Measurements from ENCODE around the gene CCNI2.

CCNI2 gene, protein sequence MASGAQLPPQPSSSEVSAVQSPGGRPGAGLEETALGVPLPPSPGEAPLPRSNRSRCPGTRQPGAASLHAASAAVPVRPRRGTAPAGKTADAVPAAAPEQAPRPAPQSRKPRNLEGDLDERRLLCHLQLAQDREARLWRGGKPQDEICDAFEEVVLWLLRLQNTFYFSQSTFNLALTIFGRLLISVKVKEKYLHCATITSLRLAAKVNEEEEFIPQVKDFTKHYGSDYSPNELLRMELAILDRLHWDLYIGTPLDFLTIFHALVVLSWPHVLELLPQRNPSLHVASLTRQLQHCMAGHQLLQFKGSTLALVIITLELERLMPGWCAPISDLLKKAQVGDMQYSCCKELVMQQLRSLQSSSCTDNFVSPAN

DNA sequence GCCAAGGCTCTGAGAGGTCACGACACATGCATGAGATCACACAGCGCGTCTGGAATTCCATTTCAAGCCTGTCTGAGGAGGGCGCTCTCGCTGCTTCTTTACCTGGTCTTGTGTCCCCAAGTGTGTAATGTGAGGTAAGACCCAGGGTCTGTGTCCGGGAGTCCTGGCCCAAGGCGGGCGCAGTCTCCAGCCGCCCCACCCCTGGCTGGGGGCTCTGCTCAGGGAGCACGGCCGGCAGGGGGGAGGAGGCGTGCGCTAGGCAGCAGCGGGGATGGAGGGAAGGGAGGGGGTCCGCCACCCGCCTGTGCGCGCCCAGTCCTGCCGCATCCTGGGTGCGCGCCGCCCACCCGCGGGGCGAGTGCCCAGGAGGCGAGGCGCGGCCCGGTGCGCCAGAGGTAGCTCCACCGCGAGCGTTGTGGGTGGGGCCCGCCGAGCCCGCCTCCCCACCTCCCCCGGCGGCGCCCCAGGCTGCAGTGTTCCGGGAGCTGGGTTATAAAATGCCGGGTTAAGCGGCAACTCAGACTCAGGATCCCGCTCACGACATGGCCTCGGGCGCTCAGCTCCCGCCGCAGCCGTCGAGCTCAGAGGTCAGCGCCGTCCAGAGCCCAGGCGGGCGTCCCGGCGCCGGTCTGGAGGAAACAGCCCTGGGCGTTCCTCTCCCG is at the start of gene CCNI2:
TSS of gene CCNI2 (plus strand) at position 473 of the 662 bp plus-strand sequence. CDS start at position 543, 70 bp downstream.
- peak; percentile 61 to 69 for DNase-seq

DNA sequence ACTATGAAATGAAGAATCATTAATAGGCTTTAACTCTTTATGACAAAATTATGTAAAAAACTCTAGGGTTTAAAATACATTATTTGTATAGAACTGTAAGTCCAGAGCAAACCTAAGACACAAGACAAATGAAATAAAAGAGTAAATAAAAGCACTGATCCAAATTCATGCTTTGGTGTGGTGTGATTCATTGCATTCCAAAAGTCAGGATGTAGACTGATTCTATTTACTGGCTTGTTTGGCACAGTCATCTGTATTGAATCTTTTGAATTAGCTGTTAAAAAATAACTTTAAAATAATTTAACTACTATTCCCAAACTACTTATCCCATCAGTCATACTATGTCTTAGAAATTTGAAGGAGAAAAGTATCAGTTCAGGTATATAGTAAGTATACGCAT is 42.4 kb upstream of the CCNI2 start:
- DNase-seq: no peak

DNA sequence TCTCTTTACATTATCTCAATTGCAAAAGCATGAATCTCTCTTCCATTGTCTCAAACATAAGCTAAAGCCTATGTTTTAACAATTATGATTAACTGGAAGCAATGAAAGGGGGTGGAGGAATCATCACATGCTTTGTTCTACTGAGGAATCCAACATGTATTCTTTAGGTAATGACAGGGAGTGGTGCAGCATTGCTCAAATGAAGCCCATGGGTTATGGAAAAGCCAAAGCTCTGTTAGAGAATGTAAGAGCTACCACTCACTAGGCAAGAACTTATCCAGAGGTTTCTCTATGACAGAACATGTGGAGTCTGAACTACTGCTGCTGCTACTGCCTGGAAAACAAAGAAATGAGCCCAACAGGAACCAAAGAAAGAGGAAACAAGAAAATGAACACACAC is 38.6 kb upstream of the CCNI2 start:
- no peak for DNase-seq

DNA sequence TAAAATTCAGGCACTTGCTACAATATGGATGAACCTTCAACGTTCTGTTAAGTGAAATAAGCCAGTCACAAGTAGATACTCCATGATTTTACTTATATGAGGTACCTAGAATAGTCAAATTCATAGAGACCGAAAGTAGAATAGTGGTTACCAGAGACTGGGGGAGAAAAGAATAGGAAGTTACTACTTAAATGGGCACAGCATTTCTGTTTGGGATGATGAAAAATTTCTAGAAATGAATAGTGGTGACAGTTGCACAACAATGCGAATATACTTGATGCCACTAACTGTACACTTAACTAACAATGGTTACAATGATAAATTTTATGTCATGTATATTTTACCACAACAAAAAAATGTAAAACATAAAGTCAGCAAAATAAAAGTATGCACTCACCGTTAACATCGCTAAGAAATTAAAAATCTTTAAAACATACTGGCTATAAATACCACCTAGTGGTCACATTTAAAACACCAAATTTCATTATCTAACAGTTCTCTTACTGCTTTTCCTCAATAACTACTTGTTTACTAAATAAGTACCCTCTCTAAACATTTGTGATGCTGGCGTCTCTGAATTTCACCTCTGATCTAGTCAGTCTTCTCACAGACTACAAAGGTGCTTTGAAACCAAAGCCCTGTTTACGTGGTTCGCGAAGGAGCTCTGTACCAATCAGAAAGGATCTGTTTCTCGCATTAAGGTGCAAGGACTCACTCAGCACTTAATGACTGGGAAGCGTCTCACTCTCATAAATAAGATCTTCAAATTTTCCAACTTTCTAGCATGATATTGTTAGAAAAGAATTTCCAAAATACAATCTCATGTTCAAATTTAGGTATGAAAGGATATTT is 32.5 kb upstream of the CCNI2 start:
- no peak for DNase-seq

DNA sequence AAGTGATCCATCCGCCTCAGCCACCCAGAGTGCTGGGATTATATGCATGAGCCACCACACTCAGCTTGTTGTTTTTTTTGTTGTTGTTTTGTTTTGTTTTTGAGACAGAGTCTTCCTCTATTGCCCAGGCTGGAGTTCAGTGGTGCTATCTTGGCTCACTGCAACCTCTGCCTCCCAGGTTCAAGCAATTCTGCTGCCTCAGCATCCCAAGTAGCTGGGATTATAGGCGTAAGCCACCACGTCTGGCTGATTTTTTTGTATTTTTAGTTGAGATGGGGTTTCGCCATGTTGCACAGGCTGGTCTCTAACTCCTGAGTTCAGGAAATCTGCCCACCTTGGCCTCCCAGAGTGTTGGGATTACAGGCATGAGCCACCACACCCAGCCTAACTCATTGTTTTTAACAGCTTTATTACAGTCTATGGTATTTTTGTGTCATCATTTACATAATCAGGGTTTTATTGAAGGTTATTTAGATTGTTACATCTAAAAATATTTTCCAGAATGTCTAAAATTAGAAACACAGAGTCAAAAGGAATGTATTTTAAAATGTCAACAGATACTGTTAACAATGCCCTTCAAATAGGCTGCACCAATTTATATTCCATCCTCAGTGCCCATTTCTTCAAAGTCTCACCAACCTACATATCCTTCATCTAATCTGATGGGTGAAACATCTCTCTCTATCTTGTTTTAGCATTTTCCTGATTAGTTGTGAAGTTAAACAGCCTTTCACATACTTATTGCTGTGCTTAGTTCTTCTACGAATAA is 28.5 kb upstream of the CCNI2 start:
- no peak for DNase-seq

DNA sequence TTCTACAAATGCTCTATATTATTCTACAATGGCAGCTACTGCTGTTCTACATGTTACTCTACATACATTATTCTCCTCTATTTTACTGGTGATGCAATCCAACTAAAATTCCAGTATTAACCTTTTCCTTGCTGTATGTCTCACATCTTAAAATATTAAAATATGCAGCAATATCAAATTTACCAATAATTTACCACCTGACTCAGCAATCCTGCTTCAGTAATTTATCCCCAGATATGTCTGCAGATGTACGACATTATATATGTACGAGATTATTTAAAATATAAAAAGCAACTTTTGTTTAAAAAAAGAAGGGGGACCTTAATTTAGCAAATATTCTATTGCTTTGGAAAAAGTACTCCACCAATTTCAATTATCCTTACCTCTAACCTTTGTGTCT is 21.5 kb upstream of the CCNI2 start:
- no peak for DNase-seq

DNA sequence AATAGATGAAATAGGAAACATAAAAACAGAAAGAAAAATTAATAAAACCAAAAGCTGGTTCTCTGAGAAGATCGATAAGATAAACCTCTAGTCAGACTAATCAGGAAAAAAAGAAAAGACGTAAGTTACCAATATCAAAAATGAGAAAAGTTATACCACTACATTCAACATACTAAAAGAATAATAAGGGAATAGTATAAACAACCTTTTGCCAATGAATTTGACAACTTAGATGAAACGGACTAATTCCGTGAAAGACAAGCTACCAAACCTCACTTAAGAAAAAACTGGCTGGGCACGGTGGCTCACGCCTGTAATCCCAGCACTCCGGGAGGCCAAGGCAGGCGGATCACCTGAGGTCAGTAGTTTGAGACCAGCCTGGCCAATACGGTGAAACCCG is 17.3 kb upstream of the CCNI2 start:
- no peak for DNase-seq

DNA sequence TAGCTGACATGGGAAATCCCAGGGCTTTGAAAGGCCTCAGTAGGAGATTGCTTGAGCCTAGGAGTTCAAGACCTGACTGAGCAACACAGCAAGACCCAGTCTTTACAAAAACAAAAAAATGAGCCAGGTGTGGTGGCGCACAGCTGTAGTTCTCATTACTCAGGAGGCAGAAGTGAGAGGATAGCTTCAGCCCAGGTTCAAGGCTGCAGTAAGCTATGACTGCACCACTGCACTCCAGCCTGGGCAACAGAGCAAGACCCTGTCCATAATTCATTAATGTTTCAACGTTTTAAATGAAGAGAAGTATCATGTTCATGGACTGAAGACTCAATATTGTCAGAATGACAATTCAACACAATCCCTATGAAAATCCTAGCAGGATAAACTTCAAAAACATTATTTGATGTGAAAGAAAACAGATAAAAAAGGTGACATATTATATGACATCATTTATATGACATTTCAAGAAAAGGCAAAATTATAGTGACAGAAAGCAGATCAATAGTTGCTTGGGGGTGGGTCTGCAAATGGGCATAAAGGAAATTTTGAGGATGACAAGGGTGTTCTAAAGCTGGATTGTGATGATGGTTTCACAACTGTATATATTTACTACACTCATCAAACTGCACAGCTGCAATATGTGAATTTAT is 13.6 kb upstream of the CCNI2 start:
- DNase-seq: no peak

DNA sequence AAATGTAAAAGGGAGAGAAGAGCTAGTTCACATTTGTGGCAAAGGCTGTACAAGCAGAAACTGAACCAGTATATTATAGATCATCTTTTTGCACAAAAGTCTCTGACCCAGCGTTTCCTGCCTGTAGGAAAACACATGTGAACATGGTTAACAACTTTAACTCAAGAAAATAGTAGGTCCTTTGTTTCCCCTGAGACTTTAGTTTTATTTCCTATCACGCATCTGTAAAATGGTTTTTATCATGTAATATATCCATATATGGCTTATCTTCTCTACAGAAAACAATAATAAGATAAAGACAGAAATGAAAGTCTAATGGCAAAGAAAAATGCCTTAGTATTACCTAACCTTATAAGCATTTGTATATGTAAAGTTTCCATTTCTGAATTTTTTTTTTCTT is 12.5 kb upstream of the CCNI2 start:
- no peak for DNase-seq

DNA sequence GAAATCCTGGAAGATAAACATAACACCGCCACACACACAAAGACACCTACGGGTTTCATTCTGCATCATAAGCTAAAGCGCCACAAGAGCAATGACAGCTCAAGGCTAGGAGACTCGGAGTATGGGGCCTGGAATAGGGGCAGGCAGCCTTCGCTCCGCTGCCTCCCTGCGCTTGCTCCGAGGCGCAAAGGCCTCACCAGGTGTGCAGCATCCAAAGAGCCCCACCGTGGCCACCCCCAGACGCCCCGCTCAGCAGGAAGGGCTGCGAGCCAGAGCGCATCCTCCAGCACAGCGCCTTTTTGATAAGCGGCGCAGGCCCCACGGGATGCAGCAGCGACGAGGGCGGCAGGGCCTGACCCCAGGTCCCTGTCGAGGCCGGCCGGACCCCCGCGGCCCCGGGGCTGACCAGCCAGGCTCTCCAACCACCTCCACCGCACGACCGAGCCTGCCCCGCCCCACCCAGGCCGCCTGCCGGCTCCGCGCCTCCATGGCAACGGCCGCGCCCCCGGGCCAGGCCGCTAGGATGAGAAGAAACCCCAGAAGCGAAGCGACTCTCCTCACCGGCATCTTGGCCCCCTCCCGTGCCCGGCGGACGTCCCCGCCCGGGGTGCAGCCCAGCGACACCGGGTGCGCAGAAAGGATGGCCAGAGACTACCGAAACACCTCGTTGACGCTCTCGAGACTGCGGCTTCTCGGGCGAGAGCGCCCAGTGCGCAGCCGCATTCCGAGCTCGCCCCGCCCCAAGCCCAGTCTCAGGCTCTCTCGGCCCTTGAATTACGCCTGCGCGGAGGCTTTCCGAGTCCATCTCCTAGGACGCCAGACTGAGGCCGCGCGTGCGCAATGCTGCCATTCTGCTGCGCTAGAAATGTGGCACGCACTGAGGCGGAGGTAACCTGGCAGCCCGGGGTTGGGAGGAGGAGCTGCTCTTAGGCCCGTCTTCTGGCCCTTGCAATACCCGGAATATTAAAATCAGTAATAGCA is 10.1 kb upstream of the CCNI2 start, which contains the start of gene KIF3A:
TSS of gene KIF3A (minus strand) at position 694 of the 981 bp plus-strand sequence. CDS start at position 567, 127 bp downstream.
- peak; percentile 99 for DNase-seq

DNA sequence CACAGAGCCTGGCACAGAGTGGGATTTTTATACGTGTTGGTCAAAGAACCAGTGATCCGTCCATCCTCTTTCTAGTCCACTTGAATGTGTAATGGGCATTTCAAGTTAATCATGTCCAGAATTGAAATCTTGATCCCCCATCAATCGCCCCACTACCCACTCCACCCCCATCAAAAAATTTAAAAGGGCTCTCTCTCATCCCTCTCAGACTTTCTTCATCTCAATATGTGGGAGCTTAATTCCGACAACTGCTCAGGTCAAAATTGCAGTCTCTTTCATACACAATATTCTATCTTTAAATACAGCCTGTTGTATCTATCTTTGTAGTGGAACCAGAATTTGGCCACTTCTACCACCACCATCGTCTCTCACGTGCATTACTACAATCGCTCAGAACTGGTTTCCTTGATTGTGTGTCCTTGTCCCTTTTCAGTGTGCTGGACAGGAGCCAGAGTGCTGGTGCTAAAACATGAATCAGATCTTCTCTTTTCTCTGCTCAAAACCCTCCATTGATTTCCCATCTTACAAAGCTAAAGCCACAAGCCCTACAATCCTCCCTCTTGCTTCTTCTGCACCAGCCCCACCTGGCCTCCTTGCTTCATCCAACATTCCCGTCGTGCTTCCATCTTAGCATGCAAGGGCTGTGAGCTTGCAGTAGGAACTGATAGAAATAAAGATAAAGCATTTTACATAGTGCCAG is 9.1 kb upstream of the CCNI2 start:
- no peak for DNase-seq

DNA sequence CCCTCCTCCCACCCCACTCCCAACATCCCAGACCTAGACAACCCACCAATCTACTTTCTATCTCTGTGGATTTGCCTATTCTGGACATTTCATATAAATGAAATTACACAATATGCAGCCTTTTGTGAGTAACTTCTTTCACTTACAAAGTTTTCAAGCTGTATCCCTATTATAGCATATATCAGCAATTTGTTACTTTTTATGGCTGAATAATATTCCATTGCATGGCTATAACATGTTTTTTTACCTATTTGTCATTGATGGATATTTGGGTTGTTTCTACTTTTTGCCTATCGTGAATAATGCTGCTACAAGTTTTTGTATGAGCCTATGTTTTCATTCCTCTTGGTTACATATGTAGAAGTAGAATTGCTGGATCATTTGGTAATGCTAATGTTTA is 8.0 kb upstream of the CCNI2 start:
- DNase-seq: no peak

DNA sequence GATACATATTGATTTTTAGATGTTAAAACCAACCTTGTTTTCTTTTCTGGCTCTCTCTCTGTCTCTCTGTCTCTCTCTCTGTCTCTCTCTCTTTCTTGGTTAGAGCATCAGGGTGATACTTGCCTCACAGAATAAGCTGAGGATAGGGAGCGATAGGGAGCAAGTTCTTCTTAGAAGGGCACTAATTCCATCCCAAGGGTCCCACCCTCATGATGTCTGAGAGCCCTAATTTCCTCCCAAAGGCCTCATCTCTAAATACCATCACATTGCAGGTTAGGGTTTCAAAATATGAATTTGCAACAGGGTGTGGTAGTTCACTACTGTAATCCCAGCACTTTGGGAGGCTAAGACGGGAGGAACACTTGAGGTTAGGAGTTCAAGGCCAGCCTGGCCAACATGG is 5.1 kb upstream of the CCNI2 start:
- DNase-seq: no peak

DNA sequence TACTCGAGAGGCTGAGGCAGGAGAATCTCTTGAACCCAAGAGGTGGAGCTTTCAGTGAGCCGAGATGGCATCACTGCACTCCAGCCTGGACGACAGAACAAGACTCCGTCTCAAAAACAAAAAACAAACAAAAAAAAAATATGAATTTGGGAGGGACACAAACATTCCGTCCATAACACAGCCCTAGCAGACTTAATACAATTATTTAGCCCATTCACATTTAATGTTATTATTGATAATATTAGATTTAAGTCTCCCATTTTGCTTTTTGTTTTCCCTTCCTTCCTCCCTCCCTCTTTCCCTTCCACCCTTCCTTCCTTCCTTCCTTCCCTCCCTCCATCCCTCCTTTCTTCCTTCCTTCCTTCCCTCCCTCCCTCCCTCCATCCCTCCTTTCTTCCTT is 4.6 kb upstream of the CCNI2 start:
- DNase-seq: no peak

DNA sequence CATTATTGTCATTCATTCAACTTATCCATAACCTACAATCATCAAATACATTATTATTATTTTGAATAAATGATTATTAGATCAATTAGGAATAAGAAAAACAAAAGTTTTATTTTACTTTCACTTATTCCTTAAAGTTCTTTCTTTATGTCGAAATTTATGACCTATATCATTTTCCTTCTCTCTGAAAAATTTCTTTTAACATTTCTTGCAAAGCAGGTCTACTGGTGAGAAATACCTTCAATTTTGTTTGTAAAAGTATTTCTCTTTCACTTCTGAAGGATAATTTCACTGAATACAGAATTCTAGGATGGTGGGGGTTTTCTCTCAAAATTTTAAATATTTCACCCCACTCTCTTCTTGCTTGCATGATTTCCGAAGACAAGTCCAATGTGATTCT is 2.6 kb upstream of the CCNI2 start:
- DNase-seq: no peak

DNA sequence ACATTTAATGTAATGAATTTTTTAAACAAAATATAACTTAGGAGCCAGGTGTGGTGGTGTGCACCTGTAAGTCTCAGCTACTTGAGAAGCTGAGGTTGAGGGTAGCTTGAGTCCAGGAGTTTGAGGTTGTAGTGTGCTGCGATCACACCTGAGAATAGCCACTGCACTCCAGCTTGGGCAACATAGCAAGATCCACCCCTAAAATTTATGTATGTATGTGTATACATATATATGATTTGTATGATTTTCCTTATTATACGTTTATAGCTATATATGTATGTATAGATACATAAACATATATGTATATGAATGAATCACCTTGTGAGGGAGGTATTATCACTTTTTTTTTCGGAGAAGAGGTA is 653 bp upstream of the CCNI2 start:
- no peak for DNase-seq

DNA sequence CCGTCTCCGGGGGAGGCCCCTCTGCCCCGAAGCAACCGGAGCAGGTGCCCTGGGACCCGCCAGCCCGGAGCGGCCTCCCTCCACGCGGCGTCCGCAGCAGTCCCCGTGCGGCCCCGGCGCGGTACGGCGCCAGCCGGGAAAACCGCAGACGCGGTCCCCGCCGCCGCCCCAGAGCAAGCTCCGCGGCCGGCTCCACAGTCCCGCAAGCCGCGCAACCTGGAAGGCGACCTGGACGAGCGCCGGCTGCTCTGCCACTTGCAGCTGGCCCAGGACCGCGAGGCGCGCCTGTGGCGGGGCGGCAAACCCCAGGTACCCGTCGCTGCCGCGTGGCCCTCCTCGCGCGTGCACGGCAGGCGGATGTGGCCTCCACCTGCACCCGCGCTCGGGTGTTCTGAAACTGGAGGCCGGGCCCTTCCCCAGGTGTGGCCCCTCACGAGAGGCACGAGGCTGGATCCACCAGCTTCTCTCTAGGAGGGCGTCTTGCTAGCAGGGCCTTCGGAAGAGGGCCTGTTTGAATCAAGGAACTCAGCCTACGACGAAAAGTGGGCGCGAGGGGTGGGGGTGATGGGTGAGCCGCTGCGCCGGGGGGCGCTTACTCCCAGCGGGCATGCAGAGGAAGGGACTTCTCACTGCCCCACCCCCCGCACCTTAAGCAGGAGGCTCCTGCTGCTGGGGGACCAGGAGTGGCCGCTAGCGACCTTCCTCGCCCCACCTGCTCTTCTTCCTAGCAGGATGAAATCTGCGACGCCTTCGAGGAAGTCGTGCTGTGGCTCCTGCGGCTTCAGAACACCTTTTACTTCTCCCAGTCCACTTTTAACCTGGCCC is 602 bp downstream of the CCNI2 start:
- peak; percentile 31 to 53 for DNase-seq

DNA sequence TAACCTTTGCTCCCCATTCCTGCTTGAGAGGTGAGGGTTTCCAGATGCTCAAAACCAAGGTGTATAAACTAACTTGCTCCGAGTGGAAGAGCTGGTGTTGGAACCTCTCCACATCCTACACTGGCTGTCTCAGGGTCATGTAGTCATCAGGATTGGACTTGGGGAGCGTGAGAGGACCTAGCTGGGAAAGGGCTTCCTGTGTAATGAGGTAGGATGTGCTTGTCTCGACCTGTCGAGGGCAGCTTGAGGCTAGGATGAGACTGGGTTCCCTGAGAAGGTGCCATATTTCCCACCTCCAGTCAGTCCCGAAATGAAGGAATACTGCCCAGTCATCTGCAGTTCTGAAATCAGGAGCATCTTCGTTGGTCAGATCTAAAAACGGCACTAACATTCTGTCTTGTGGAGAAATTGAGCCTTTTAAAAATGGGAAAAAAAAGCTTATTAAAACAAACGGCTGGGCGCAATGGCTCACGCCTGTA is 1.3 kb downstream of the CCNI2 start:
- no peak for DNase-seq

DNA sequence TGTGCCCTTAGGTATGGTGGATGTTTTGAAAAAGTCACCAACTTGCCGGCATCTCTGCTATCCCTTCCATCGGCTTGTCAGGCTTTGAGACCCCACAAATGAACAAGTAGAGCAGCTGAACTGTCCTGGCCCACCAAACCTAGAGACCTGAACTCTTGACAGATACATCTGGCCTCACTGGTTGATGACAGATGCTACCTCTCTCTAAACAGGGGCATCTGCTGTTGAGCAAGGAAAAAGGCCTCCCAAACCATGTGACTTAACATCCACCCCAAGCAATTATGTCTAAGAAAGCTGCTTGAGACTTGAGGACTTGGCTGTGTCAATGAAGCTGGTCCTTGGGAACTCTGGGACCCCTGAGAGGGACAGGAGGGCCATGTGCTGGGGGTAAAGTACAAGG is 2.3 kb downstream of the CCNI2 start:
- no peak for DNase-seq

Data from activated CD4-positive, alpha-beta T cell treated with anti-CD3 and anti-CD28 coated beads, Interleukin-2, amount 50 U/mL, for 48 hours (primary cell).